ENCODE results near the gene MMP28.

Gene MMP28

DNA sequence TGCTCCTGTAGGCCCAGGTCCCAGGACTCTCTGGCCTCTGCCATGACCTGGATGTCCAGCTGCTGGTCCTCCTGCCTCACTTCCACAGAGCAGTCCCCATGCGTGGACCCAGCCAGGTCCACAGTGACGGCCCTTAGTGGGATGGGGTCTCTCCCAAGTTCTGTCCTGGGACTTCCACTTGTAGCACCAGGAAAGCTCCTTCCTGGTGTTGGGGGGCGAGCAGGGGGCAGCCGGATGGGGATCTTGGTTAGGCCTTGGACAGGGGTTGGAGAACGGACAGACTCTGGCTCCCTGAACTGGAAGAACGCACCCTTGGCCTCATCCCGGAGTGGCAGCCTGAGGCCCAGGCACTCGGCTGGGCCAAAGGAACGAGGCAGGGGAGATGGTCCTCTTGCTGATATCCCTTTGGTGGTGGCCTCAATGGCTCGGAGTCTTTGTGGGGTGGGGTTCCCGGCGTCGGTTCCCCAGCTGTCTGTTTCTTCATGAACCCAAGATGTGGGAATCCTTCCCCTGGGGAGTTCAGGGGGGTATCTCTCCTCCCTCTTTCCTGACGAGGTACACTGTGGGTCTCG, 49.6 kb downstream of the MMP28 start:
- no peak overlapping the region for H3K4me3 ChIP-seq (ENCODE audit: low read depth, low read length)

DNA sequence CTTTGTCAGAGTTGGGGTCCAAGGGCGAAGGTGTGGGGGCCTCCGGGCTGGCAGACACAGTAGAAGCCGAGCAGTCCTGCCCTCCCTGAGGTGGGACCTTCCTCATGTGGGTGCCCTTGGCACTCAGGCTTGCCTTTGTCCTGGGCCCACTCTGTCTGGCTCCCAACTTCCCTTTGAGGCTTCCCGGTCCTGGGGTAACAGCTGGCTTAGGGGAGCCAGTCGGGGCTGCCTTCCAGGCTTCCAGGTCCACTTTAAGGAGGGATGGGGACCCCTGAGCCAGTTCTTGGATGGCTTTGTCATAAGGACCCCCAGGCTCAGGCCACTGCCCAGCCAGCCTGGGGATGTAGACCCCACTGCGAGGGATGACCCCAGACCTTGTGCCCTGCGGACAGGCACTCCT, 50.2 kb downstream of the MMP28 start:
- no peak overlapping the region for H3K4me3 ChIP-seq (ENCODE audit: low read depth, low read length)

DNA sequence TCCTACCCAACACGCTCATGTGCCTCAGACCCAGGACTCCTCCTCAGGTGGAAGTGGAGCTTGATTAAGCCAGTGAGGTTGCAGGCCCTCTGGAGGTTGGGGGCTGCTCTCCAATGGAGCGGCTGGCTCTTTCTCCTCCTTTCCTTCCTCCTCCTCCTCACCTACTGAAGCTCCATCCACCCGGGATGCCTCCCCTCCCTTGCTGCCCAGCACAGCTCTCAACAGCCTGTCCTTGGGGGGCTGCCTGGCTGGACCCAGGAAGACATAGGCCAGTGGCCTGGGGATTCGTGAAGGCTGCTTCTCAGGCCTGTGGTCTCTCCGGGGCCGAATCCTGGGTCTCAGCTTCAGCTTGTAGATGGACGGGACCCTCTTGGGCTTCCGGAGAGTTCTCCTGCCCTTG, 50.6 kb downstream of the MMP28 start:
- H3K4me3 ChIP-seq (ENCODE audit: low read depth, low read length) = no peak overlapping the region

DNA sequence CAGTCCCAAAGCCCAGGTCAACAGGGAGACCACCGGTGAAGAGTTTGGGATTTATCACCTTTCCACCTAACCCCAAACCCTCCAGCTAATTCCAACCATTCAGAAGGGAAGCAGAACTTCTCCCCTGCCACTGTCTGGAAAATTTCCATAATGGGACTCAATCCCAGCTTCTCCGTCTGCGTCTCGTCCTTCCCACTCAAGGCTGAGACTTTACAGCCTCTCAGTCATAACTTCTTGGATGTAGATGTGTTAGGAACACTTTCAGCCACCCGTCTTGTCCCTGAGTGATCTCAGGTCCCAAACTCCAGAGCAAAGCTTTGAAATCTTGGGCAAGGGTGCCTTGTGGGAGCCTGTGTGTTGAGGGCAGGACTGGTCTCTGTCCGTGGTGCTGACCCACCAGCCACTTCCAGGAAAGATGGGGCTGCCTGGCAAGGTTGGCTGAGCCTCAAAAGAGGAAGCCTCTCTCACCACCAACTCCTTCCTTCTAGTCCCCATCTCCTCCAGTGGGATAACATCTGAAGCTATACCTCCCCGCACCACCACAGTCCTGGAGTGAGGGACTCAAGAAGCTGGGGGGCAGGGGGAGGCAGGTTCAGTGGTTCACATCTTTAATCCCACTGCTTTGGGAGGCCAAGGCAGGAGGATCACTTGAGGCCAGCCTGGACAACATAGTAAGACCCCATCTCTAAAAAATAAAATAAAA, 51.7 kb downstream of the MMP28 start:
- no peak overlapping the region for H3K4me3 ChIP-seq (ENCODE audit: low read depth, low read length)

DNA sequence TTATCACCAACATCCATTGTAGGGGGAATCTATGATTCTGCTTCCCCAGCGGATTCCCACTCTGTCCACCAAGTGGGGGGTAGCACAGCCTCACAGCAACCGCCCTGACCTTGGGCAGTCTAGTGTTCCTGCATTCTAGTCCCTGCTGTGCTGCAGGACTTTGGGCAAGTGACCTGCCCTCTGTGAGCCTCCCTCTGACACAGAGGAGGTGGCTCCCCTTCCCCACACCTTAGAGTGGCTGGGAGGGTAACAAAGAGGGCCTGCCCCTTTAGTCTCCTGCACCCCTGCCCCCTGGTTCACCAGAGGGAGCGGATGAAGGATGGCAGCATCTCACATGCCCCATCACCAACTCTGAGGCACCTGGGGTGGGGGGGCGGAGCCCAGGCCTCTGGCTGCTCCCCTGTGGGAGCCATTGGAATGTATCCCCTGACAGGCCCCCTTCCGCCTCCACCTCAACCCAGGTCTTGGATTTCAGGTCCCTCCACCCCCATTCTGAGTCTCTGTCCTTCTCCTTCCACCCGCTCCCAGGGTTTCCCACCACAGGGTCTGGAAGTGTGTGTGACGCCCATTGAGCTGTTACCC, 52.5 kb downstream of the MMP28 start:
- H3K4me3 ChIP-seq (ENCODE audit: low read depth, low read length) = no peak overlapping the region

DNA sequence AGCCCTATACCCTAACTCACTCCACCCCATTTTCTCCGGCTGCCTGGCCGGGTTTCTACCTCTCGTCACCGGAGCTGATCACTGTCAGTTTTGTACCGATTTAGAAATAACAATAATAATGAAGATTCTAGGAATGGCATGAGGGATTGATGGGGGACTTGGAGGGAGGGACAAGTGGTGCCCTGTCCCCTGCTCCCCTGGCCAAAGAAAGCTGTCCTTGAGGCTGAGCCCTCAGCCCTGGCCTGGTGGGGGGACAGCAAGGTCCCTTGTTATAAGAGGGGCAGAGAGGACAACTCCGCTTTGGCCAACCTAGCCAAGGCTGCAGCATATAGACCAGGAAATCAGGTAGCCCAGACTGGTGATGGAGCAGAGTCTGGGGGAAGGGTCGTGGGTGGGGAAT, 52.9 kb downstream of the MMP28 start:
- H3K4me3 ChIP-seq (ENCODE audit: low read depth, low read length) = no peak overlapping the region

DNA sequence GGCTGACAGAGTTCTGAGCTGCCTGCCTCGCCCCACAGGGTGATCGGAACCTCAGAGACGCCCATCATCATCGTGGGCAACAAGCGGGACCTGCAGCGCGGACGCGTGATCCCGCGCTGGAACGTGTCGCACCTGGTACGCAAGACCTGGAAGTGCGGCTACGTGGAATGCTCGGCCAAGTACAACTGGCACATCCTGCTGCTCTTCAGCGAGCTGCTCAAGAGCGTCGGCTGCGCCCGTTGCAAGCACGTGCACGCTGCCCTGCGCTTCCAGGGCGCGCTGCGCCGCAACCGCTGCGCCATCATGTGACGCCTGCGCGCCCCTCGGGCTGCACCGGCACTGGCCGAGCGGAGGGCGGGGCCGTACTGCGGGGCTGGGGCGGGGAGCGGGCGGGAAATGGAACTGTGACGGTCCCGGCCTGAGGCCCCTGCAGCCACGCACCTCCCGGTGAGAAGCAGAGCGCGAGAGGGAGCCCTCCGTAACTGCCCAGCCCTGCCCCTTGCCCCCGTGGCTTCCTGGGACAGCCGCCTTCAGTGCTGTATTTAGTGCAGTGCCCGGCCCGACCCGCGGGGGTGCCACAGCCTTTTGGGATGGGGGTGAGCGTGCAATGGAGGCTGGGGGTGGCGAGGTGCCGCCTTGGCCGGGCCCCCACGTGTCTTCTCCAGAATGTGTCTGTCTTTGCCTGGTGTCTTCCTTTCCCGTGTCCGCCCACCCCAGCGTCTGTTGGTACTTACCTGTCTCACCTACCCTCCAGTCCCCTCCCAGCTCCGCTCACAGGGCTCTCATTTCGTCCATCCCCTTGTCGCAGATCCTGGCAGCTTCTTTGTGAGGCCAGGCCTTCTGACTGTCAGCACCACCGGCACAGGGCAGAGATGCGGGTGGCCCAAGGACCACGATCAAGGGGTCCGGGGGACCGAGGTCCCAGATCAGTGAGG, 54.2 kb downstream of the MMP28 start:
- peak overlapping the region; percentile 0 for H3K4me3 ChIP-seq (ENCODE audit: low read depth, low read length)

DNA sequence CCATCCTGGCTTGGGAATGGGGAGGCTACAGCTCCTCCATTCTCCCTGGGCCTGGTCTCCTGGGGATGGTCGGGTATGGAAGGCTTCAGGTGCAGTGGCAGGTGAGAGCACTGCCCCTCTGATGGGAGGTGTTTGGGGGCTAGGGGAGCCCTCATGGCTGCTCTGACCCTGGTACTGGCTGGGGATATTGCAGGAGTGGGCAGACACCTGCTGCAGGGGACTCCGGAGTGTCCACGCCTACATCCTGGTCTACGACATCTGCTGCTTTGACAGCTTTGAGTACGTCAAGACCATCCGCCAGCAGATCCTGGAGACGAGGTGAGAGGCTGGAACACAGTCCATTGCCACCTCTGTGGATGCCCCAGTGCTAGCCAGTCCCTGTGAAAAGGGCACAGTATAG, 55.2 kb downstream of the MMP28 start:
- H3K4me3 ChIP-seq (ENCODE audit: low read depth, low read length) = no peak overlapping the region

DNA sequence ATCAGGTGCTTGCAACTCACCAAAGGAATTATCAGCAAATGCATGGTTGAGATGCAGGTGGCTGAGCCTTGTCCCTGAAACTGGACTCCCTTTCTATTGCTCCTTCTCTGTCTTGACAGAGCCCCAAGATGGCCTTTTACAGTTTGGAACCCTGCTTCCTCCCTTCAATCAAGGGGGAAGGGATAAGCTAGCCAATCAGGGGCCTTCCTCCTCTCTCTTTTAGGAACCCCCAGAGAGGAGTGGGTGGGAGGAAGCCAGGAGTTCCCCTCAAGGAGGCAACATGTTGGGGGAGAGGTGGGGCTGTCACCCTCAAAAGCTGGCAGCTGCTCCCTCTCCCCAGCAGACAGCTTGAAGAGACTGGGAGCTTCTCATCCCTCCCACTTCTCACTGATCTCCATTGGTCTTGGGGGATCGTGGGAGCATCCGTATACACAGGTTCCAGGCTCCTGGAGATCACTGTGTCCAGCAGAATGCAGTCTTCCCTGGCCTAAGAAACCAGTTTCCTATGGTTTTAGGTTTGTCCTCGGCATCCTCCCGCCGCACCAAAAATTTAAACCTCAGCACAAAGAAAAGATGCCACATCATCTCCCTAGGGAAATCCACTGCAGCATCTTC, 56.8 kb downstream of the MMP28 start:
- no peak overlapping the region for H3K4me3 ChIP-seq (ENCODE audit: low read depth, low read length)

DNA sequence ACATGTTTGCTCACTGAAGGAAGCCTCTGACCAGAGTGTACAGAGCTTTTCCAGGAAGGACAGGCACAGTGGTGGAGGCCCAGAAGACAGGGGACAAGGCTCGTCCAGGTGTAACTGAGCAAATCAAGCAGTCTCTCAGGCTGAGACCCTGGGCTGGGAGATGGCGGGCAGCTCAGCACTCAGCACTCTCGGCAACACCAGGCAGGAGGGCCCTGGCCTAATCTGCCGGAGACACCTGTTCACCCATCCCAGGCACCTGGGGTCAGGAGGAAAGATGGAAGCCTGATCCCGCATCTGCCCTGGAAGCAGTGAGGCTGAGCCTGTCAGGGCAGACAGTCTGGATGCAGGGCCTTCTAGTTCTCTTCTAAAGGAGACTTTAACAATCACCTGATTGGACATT, 59.2 kb downstream of the MMP28 start:
- no peak overlapping the region for H3K4me3 ChIP-seq (ENCODE audit: low read depth, low read length)

DNA sequence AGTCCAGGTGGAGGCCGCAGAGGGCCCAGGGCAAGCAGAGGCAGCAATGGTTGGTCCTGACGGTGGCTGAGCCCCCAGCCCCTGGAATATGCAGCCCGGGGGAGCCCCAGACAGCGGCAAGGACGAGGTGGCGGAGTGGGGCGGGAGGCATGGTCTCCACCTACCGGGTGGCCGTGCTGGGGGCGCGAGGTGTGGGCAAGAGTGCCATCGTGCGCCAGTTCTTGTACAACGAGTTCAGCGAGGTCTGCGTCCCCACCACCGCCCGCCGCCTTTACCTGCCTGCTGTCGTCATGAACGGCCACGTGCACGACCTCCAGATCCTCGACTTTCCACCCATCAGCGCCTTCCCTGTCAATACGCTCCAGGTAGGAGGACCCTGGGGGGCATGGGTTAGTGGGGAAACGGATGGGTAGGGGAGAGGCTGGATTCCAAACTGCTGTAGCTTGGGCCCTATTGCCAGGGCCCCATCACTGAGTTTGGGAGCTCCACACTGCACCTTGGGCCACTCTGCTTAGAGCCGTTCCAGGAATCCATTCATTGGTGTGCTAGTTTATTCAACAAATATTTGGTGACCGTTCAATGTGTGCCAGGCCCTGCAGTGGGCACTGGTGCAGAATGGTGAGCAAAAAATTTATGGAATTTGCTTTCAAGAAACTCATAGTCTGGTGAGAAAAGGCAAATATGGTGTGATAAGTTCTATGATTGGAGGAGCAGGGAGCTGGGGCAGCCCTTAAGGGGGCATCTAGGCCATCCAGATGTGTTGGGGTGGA, 60.2 kb downstream of the MMP28 start:
- H3K4me3 ChIP-seq (ENCODE audit: low read depth, low read length) = no peak overlapping the region

DNA sequence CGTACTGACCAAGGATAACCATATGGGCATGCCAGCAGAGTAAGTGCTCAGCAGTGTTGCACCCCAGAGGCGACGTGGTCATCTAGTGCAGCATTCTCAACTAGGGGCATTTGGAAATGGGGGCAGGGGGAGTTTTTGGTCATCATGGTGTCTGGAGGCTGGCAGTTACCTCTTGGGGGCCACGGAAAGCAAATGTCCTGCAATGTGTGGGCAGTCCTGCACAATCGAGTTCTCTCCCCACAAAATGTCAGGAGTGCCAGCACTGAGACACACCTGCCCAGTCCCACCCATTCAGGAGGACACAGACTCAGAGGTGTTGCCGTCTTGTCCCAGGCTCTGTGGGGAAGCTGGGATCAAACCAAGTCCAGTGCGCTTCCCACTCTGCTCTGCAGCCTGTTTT, 61.0 kb downstream of the MMP28 start:
- no peak overlapping the region for H3K4me3 ChIP-seq (ENCODE audit: low read depth, low read length)

DNA sequence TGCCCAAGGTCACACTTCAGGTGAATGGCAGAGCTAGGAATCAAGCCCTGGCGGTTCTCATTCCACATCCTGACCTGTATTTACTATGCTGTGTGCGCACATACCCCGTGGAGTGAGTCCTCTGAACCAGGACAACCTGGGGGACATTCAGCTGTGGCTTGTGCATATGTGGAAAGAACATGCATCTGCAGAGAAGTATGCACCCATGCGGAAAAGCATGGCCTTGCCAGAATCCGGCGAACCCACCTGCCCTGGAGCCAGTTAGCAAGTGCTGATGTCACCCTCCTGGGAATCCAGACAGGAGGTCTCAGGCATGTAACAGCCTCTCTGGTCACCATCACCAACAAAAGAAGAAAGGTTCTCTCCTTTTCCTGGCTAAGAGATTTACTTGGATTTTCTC, 62.1 kb downstream of the MMP28 start:
- no peak overlapping the region for H3K4me3 ChIP-seq (ENCODE audit: low read depth, low read length)

DNA sequence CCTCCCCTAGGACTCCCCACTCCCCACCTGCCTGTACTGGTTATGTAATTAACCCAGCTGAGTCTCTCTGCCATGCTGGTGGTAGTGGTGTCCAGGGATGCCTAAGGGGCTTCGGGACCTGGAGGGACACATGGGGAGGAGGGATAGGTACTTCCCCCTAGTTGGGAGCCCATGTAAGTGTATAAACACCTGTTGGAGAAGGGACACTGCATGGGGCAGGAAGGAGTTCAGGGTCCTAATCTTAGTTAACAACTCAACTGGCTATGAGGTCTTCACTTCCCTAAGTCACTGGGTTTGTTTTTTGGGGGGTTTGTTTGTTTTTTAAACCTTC, 62.7 kb downstream of the MMP28 start:
- no peak overlapping the region for H3K4me3 ChIP-seq (ENCODE audit: low read depth, low read length)

DNA sequence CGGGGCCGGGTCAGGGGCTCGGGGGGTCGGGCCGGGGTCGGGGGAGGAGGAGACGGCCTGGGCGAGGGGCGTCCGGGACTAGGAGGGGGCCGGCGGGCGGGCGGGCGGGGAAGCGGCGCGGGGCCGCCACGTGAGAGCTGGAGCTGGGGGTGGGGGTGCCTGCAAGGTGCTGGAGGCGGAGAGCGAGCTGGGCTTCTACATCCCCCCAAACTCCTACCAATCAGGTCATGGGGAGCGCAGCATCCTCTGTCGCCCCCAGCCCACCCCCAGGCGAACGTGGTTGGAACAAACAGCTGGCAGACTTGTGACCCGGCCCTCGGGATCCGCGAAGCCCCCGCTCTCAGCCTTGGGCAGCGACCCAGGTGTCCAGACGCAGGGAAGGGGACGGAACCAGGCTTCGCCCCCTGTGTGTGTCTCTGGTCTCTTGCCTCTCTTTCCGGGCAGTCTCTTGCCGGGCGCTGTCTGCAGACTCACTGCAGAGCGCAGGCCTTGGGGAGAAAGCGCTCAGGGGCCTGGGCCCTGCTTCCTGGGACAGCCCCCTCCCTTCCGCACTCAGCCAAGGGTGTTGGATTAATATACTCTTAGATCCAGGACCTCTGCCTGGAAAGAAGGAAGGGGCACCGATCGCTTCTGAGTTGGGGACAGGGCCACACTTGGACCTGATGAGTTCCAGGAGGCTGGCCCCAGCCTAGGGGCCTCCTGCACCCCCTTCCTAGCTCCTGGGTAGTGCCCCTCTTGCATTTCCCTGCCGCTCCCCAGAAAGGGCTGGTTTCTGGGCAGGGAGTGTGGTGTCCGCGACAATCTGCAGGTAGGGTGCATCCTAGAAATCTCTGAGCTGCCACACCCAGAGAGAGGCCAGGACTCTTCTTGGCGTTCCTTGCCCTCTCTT, 63.3 kb downstream of the MMP28 start:
- H3K4me3 ChIP-seq (ENCODE audit: low read depth, low read length) = peak overlapping the region; percentile 56

DNA sequence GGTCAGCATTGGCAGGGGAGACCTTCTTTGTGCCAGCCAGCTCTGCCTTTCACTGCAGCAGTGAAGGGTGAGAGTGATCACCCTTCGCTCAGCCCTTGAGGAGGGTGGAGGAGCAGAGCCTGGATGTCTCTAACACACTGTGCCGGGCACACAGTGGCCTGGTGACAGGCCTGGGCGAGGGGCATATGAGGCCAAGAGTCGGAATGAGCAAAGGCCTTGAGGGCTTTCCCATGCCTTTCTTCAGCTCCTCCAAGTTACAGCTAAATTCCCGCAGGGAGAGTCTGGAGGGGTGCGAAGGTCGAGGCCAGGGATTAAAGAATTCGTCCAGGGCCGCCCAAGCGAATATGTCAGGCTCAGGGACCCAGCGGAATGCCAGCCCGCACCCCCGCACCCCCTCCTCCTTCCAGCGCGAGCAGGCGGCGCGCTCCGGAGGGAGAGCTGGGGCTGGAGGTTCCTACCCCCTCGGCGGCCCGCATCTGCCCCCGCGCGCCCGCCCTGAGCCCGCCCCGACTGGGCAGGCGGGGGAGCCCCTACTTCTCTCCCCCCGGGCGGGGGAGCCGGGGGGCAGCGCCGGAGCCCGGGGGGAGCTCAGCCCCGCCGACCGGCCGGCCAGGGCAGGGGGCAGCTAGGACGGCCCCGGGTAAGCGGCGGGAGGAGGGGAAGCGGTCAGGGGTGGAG, 64.1 kb downstream of the MMP28 start, which contains the start of gene RASL10B:
Gene RASL10B, plus strand, starts transcription at position 401 of the 678 bp plus-strand sequence. CDS start 3,546 bp downstream, outside the sequence.
- H3K4me3 ChIP-seq (ENCODE audit: low read depth, low read length) = peak within 1 kb of the TSS; percentile 56

DNA sequence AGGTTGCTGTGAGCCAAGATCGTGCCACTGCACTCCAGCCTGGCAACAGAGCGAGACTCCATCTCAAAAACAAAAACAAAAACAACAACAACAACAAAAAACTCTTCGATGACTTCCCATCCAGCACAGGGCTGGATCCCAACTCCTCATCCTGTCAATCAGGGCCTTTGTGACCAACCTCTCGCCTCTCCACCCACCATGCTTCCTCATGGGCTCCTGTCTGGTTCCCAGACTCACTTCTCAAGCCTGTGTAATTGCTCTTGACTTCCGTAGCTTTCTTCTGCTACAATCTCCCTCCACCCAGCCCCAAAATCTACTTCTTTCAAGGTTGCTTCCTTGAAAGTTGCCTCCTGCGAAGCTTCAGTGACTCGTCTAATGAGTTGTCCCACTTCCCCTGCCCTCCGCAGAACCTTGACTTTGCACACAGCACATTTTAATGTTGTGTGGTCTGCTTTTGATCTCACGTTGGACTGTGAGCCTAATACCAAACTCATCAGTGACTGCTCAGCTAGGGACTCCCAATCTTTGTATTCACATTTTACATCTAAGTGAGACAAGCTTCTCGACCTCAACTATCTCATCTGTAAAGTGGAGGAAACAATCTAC, 64.9 kb downstream of the MMP28 start:
- no peak overlapping the region for H3K4me3 ChIP-seq (ENCODE audit: low read depth, low read length)

DNA sequence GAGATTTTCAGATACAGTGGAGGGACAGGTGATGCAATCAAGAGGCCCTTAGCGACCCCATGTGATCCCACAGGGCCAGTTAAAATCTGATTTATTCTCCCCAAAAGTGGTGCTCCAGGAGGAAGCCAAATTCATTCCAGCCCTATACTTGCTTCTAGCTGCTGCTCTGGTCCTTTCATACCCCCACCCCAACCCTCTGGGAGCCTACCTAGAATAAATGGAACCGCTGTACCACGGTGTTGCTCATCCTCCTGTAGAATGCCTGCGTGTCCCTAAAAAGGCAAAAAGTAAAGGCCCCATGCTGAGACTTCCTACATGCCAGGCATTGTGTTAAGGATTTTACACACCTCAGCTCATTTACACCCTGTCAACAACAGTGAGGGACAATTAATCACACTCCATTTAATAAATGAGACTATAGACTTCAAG, 66.0 kb downstream of the MMP28 start:
- no peak overlapping the region for H3K4me3 ChIP-seq (ENCODE audit: low read depth, low read length)

Data from iPS-11a (cell line).